GM12891 (cell line): ENCODE data around the gene FAM181A.
A peak's percentile ranks its signal among the peaks of the same experiment; 100 is the strongest.

Source experiments
- DNase-seq: peaks from one replicate; pipeline ENCODE4 v3.0.0; 2011; ENCODE audit warnings: low spot score; ENCODE audit not compliant: insufficient read length
- FAIRE-seq: peaks from 2 replicates; lab custom pipeline; 2011; peaks lifted over from hg19 to GRCh38; lab: Jason Lieb, UNC
- PAX5 ChIP-seq: IDR thresholded peaks from 2 replicates; pipeline ENCODE4 v1.6.1; 2011; ENCODE audit warnings: low read length, moderate library complexity, mild to moderate bottlenecking; ENCODE audit not compliant: insufficient read depth, severe bottlenecking
- POLR2A ChIP-seq: IDR thresholded peaks from 2 replicates; pipeline ENCODE4 v1.6.1; 2011; ENCODE audit warnings: low read depth, low read length, control low read depth
- POLR2AphosphoS5 ChIP-seq: IDR thresholded peaks from 2 replicates; pipeline ENCODE4 v1.6.1; 2011; ENCODE audit warnings: low read depth, low read length, control low read depth
- POU2F2 ChIP-seq: IDR thresholded peaks from 2 replicates; pipeline ENCODE4 v1.6.1; 2011; ENCODE audit warnings: low read depth, mild to moderate bottlenecking, control low read depth, low read length, moderate library complexity
- SPI1 ChIP-seq: IDR thresholded peaks from 2 replicates; pipeline ENCODE4 v1.6.1; 2011; ENCODE audit warnings: low read depth, low read length, control low read depth
- TAF1 ChIP-seq: IDR thresholded peaks from 2 replicates; pipeline ENCODE4 v1.6.1; 2011; ENCODE audit warnings: low read depth, low read length, control low read depth

Gene FAM181A

DNA sequence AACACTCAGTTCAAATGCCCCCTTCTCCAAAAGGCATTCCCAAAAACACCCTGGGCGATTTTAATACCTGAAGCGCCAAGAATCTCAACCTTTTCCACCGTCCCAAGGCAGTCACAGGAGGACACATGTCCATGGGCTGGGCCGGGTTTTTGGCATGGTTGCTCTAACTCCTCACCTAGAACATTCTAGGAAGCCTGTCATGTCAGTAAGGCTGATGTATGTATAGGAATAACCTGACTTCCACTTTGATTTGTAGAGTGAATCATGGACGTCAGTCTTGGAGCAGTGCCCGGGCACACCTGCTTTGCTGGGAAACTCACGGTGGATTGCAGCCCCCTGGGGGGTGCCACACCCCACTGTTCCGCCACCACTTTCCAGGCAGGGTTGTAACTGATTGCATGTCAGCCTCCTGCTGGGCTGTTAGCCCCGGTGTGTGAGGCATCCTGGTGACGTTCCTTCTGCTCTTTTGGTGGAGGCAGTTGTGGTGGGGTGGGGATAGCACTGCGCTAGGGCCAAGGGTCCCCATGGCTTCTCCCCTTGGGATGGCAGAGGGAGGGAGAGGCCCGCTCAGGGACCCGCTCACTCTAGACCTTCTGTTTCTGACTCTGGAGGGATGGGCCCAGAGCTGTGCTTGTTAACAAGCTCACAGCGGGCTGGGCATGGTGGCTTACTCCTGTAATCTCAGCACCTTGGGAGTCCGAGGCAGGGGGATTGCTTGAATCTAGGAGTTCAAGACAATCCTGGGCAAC is 35.2 kb upstream of the FAM181A start:
- DNase-seq = no peak

DNA sequence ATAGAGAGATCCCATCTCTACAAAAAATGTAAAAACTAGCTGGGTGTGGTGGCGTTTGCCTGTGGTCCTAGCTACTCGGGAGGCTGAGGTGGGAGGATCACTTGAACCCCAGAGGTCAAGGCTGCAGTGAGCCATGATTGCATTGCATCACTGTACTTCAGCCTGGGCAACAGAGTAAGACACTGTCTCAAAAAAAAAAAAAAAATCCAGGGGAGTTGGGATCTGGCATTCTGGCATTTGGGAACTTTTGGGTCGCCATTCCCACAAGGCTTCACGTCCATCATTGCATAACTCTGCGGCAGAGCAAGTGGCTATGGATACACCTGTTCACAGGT is 34.7 kb upstream of the FAM181A start:
- DNase-seq (no peak), FAIRE-seq (no peak)
- TF ChIP-seq SPI1 = no peak

More for the DNA sequence above, 35.2 kb upstream of the FAM181A start:
- no peak for FAIRE-seq
- TF ChIP-seq POLR2AphosphoS5 (no peak), PAX5 (no peak), SPI1 (no peak), TAF1 (no peak), POLR2A (no peak), POU2F2 (no peak)

DNA sequence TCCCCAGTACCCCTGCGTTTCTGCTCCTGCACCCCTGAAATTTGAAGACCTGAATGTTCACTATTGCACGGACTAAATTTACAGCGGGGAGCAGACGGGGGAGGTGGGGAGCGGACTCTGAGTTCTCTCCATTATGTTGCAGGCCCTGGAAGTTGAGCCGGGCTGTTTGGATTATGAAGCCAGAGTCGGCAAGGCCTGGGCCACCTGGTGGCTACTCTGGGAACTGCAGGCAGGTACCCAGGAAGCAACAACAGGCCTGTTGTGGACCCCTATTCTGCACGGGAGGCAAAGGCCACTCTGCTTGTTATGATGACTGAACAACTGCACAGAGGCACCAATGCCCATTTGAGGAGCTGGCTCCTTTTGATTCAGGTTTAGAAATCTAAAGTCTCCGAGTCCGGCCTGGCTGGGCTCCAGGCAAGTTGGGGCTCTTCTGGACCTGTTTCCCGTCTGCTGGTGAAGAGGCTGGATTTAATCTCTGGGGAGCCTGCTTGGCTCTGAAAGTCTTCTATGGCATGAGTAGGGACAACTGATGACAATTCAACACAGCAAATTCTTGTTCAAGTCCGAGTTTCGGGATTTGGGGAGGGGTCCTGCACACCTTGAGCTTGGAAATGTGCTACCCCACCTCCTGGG is 34.1 kb upstream of the FAM181A start:
- peak; percentile 56 for DNase-seq
- no peak for TF ChIP-seq POLR2AphosphoS5
- no peak for TF ChIP-seq PAX5
- no peak for TF ChIP-seq POLR2A
- TF ChIP-seq SPI1 = no peak
- TF ChIP-seq POU2F2 = no peak
- no peak for TF ChIP-seq TAF1
- FAIRE-seq = peak; percentile 85

DNA sequence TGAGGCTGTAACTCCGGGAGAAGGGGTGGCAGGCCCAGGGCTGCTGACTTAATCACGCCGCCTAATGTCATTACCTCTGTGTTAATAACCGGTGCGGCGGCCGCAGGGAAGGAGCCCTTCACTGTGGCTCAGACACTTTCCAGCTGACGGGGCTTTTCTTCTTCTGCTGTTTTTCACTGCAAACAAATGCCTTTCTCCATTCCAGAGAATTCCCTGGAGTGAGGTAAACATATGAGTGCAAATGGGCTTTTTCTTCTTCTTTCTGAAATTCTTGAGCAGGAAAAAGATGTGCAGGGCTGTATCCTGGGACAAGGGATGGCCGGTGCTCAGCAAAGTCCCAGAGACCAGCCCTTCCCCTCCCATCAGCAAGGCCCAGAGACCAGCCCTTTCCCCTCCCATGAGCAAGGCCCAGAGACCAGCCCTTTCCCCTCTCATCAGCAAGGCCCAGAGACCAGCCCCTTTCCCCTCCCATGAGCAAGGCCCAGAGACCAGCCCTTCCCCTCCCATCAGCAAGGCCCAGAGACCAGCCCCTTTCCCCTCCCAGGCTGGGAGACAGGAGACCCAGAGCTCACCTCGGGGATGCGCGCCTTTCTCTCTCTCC is 33.4 kb upstream of the FAM181A start:
- DNase-seq = no peak

DNA sequence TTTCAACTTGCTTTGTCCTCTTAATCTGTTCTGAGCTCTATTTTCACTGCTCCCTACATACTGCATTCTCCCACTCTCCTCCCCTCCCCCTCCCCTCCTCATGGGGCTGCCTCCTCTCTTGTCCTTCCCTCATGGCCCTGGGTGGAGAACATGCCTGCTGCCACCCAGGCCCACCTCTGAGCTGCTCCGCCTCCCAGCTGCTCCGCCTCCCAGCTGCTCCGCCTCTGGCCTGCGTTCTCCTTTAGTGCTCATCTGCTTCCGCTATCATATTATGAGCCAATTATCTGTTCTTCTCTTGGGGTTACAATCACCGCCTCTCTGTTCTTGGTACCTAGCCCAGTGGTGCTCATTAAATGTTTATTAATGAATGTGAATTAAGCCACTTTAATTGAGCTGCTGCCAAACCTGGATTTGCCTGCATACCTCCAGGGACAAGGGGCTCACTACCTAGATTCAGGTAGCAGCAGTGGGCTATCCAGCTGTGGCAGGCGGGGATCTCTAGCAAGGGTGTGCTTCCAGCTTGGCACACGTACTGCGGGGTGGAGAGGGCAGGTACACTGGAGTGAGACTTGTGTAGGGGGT is 32.0 kb upstream of the FAM181A start:
- FAIRE-seq (no peak), DNase-seq (no peak)
- TF ChIP-seq PAX5 (no peak), SPI1 (no peak), POLR2A (no peak), POLR2AphosphoS5 (no peak), TAF1 (no peak), POU2F2 (no peak)

More for the DNA sequence above, 33.4 kb upstream of the FAM181A start:
- FAIRE-seq = no peak
- TF ChIP-seq SPI1 = no peak
- no peak for TF ChIP-seq POU2F2
- no peak for TF ChIP-seq PAX5
- TF ChIP-seq POLR2A = no peak
- TF ChIP-seq POLR2AphosphoS5 = no peak
- TF ChIP-seq TAF1 = no peak

DNA sequence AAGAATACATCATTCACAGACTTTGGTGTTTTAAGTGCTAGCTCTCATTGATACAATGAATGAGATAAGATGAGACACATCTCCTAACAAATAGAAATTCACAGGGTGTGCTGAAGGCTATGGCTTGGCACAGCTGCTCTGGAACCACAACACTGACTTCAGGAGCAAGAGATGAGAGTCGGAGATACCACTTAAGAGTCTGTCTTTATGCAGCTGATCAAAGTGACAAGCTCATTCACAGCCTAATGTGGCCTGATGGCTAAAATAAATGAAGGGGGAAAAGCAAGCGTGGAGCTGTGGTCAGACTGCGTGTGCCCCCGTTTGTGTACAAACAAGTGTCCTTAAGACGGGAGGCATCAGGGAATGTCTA is 29.7 kb upstream of the FAM181A start:
- DNase-seq (no peak), FAIRE-seq (no peak)
- TF ChIP-seq PAX5 (no peak), POU2F2 (no peak), SPI1 (no peak), POLR2AphosphoS5 (no peak), TAF1 (no peak), POLR2A (no peak)

DNA sequence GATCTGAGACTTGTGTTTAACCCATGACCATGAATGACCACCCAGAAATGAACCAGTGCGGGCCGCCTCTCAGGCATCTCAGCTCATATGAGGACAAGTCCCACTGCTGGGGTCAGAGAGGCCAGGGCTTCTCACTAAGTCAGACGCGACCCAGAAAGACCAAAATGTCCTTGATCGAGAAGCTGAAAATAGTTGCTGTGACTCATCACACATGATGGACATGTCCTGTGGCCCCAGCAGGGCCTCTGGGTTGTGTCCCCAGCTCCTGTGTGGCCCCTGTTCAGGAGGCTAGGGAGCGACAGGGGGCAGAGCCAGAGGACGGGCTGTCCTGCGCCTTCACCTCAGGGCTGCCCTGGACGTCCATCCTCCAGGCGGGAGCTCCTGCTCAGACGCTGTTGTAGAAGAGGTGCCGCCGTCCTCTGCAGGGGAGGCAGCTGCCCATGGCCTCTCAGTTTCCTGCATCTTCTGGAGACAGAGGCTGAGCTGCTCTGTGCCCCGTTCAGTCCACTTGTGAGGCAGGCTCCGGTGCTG is 29.0 kb upstream of the FAM181A start:
- FAIRE-seq = no peak
- TF ChIP-seq TAF1 = no peak
- no peak for TF ChIP-seq POU2F2
- TF ChIP-seq PAX5 = no peak
- no peak for TF ChIP-seq POLR2A
- TF ChIP-seq POLR2AphosphoS5 = no peak
- TF ChIP-seq SPI1 = no peak
- no peak for DNase-seq

DNA sequence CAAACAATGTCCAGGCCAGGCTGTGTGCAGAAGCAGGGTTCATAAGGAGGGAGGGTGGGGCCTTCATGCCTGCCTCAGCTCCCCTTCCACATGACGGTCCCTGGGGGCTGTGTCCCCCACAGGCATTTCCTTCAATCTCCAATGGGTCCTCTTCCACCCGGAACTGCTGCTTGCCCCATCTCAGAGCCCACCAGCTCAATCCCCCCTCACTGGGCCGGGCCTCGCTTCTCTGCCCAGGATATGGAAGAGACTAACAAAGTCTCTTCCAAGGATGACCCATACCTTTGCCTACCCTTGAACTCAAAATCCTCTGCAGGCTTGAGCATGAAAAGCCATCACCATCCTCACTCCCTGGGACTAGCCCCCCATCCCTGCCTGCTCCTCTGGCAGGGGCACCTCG is 28.4 kb upstream of the FAM181A start:
- no peak for FAIRE-seq
- DNase-seq = no peak
- TF ChIP-seq POU2F2 (no peak), TAF1 (no peak), POLR2A (no peak), SPI1 (no peak)

DNA sequence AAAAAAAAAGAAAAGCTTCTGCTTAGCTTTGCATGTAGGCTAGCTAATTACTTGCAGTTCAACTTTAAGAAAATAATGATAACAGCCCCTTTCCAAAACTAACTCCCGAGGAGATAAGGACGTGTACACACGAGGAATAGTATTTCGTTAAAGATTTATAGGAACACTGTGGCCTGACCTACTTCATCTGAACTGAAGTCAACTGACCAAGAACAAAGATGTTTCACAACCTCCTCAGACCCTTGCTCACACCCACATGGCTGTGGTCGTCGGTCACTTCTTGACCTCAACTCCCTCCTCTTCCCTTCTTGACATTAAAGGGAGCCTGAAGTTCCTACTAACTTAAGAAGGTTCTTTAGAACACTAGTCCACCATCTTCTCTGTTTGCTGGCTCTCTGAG is 25.3 kb upstream of the FAM181A start:
- TF ChIP-seq TAF1 (no peak), POU2F2 (no peak), SPI1 (no peak), POLR2A (no peak), PAX5 (no peak), POLR2AphosphoS5 (no peak)
- DNase-seq (no peak), FAIRE-seq (no peak)
